IPS-18a (cell line): ENCODE results near the gene MAST4.

Source experiments
- H3K27ac ChIP-seq: one replicate; pipeline ENCODE4 v1.5.1; 2013; ENCODE audit warnings: low read length
- H3K27me3 ChIP-seq: one replicate; pipeline ENCODE4 v1.6.1; 2013; ENCODE audit warnings: mild to moderate bottlenecking, low read length; ENCODE audit not compliant: control insufficient read depth, insufficient read depth
- H3K36me3 ChIP-seq: one replicate; pipeline ENCODE4 v1.6.1; 2013; ENCODE audit warnings: low read depth, low read length; ENCODE audit not compliant: control insufficient read depth
- H3K4me1 ChIP-seq: one replicate; pipeline ENCODE4 v1.6.1; 2013; ENCODE audit warnings: low read depth, low read length; ENCODE audit not compliant: control insufficient read depth
- H3K4me3 ChIP-seq: one replicate; pipeline ENCODE4 v1.5.1; 2013; ENCODE audit warnings: low read length
- H3K9ac ChIP-seq: one replicate; pipeline ENCODE4 v1.6.1; 2013; ENCODE audit warnings: mild to moderate bottlenecking, low read length, moderate library complexity
- H3K9me3 ChIP-seq: one replicate; pipeline ENCODE4 v1.6.1; 2013; ENCODE audit warnings: low read depth, low read length; ENCODE audit not compliant: control insufficient read depth

MAST4 gene

GRCh38 chr5:66595756-66596635, at the start of gene MAST4:
TSS of gene MAST4 (plus strand) at chr5:66596393. CDS start at chr5:66596656, 263 bp downstream.
- no peaks in the 10 kb centered on the region for H3K4me1 ChIP-seq
- H3K27me3 ChIP-seq: peaks cover 57% of the 10 kb centered on the region
- no peak within 1 kb of the TSS for H3K9ac ChIP-seq
- H3K27ac ChIP-seq: no peak within 1 kb of the TSS
- H3K4me3 ChIP-seq: peak within 1 kb of the TSS; percentile 74
- H3K36me3 ChIP-seq: no peaks in the 10 kb centered on the region
- no peaks in the 10 kb centered on the region for H3K9me3 ChIP-seq

- Histone ChIP-seq H3K36me3 (no peaks in the 10 kb centered on the region), H3K9me3 (peaks cover 12% of the 10 kb centered on the region), H3K9ac (no peak overlapping the region), H3K4me3 (no peak overlapping the region), H3K27me3 (no peaks in the 10 kb centered on the region), H3K27ac (no peak overlapping the region), H3K4me1 (no peaks in the 10 kb centered on the region)
Observed at GRCh38 chr5:66546541-66546940, 49.7 kb upstream of the MAST4 start.

DNA sequence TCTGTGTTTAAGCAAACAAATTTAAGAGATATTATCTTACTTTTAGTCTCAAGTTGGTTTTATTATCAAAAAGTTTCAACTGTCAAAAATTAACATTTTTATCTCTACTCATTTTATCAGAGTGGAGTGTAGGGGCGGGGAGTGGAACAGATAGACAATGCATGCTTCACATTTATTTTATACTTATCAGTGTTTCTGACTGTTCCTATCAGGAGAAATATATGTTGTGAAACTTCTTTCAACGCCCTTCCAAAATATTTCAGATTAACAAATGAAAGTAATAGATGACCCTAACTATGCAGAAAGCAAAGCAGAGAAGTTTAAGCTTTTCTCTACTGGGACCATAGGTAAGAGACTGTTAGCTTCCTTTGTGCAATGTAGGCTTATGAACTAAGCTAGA, 44.9 kb upstream of the MAST4 start:
- Histone ChIP-seq H3K4me3 (no peak overlapping the region), H3K36me3 (no peaks in the 10 kb centered on the region), H3K27ac (no peak overlapping the region), H3K9me3 (peaks cover 9% of the 10 kb centered on the region), H3K4me1 (no peaks in the 10 kb centered on the region), H3K27me3 (no peaks in the 10 kb centered on the region), H3K9ac (no peak overlapping the region)

DNA sequence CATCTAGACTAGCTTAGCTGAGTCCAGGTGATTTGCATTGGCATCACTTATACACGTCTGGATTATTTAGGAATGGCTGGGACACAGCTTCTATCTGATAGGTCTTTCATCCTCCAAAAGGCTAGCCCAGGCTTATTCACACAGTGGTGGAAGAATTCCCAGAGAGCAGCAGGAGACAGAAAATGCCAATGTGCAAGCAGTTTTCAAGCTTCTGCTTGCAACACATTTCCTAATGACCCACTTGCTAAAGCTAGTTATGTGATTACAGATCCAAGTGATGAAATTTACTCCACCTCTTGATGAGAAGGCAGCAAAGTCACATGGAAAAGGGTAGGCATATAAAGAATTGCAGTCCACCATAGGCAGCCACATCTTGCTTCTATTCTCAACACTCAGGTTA, 44.2 kb upstream of the MAST4 start:
- Histone ChIP-seq H3K9me3 (peaks cover 5% of the 10 kb centered on the region), H3K27ac (no peak overlapping the region), H3K36me3 (no peaks in the 10 kb centered on the region), H3K4me1 (no peaks in the 10 kb centered on the region), H3K9ac (no peak overlapping the region), H3K4me3 (no peak overlapping the region), H3K27me3 (no peaks in the 10 kb centered on the region)

DNA sequence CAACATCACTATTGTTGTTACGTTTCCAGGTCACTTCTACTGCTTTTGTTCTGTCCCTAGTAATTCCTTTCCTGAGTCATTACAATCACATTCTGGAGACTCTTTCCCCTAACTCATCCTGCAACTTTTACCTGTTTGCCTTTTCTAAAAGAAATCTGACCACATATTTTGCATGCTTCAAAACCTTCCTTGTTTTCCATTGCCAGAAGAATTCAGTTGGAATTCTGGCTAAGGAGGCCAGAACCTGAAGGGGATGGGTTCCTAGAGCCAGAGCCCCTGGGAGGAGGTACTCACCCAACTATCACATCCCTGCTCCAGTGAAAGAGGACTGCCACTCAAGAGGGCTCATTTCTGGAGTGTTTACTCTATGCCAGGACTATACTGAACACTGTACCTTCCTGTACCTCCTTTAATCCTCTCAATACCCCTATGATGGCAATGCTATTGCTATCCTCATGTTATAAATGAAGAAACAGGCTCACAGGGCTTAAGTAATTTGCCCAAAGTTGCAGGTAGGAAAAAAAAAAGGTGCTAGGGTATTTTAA, 42.8 kb upstream of the MAST4 start:
- Histone ChIP-seq H3K27me3 (no peaks in the 10 kb centered on the region), H3K4me3 (no peak overlapping the region), H3K27ac (no peak overlapping the region), H3K9ac (no peak overlapping the region), H3K9me3 (peaks cover 2% of the 10 kb centered on the region), H3K36me3 (no peaks in the 10 kb centered on the region), H3K4me1 (no peaks in the 10 kb centered on the region)

GRCh38 chr5:66553916-66554575, 42.1 kb upstream of the MAST4 start:
- Histone ChIP-seq H3K9ac (no peak overlapping the region), H3K4me1 (no peaks in the 10 kb centered on the region), H3K27ac (no peak overlapping the region)

GRCh38 chr5:66554884-66555283, 41.3 kb upstream of the MAST4 start:
- H3K27me3 ChIP-seq: no peaks in the 10 kb centered on the region
- no peak overlapping the region for H3K9ac ChIP-seq
- no peak overlapping the region for H3K27ac ChIP-seq
- H3K4me3 ChIP-seq: no peak overlapping the region
- H3K36me3 ChIP-seq: no peaks in the 10 kb centered on the region
- H3K9me3 ChIP-seq: no peaks in the 10 kb centered on the region
- H3K4me1 ChIP-seq: no peaks in the 10 kb centered on the region

More at GRCh38 chr5:66553916-66554575, 42.1 kb upstream of the MAST4 start:
- H3K4me3 ChIP-seq: no peak overlapping the region
- no peaks in the 10 kb centered on the region for H3K9me3 ChIP-seq
- no peaks in the 10 kb centered on the region for H3K36me3 ChIP-seq
- no peaks in the 10 kb centered on the region for H3K27me3 ChIP-seq

- Histone ChIP-seq H3K36me3 (no peaks in the 10 kb centered on the region), H3K4me1 (no peaks in the 10 kb centered on the region), H3K27me3 (no peaks in the 10 kb centered on the region), H3K4me3 (no peak overlapping the region), H3K27ac (no peak overlapping the region), H3K9me3 (no peaks in the 10 kb centered on the region), H3K9ac (no peak overlapping the region)
Observed at GRCh38 chr5:66558560-66558959, 37.6 kb upstream of the MAST4 start.

DNA sequence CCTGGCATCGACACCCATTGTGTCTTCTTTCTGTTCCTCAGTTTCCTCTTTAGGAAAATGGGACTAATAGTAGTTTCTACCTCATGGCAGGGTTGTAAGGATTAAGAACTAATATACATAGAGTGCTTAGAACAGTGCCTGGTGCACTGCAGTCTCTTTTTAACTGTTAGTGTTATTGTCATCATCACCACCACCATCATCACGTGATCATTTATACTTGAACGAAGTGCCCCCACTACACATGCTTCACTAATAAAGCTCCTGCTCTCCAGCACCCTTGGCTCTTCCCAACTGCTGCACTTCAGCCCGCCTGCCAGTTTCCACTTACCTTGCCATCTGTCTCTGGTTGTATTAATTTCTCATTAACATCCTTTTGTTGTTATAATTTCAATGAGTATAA, 35.8 kb upstream of the MAST4 start:
- Histone ChIP-seq H3K9ac (no peak overlapping the region), H3K27me3 (no peaks in the 10 kb centered on the region), H3K4me1 (no peaks in the 10 kb centered on the region), H3K36me3 (no peaks in the 10 kb centered on the region), H3K4me3 (no peak overlapping the region), H3K27ac (no peak overlapping the region), H3K9me3 (no peaks in the 10 kb centered on the region)

DNA sequence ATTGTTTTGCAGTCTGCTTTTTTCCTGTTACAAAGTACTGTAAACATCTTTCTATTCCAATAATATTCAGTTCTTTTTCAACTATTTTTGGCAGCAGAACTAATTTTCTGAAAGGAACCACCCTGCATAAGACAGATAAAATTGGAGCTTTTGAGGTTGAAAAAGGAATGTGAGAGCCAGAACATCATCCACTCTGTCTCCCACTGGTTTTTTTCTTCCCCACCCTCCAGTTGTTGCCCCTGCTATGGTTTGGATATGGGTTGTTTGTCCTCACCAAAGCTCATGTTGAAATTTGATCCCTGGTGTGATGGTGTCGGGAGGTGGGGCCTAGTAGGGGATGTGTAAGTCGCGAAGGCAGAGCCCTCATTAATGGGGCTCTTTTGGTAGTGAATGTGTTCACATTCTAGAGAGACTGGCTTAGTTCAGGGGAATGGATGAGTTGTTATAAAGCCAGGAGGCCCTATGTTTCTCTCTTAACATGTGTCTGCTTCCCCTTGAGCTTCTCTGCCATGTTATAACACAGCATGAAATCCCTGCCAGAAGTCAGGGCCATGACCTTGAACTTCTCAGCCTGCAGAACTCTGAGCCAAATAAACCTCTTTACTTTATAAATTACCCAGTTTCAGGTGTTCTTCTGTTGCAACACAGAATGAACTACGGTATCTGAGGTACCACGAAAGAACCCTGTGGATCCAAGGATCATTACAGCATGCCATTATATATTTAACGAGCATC, 34.8 kb upstream of the MAST4 start:
- Histone ChIP-seq H3K27me3 (no peaks in the 10 kb centered on the region), H3K27ac (no peak overlapping the region), H3K4me1 (no peaks in the 10 kb centered on the region), H3K4me3 (no peak overlapping the region), H3K36me3 (no peaks in the 10 kb centered on the region), H3K9me3 (no peaks in the 10 kb centered on the region), H3K9ac (no peak overlapping the region)

GRCh38 chr5:66565878-66566277, 30.3 kb upstream of the MAST4 start:
- H3K27me3 ChIP-seq: no peaks in the 10 kb centered on the region
- H3K27ac ChIP-seq: no peak overlapping the region
- H3K4me3 ChIP-seq: no peak overlapping the region
- no peaks in the 10 kb centered on the region for H3K36me3 ChIP-seq
- H3K9me3 ChIP-seq: no peaks in the 10 kb centered on the region
- H3K4me1 ChIP-seq: no peaks in the 10 kb centered on the region
- H3K9ac ChIP-seq: no peak overlapping the region
